GM12872 (cell line): ENCODE measurements around the gene PYCR2.

ENCODE experiments used
- TF ChIP-seq, protein P1 (sequence below): IDR thresholded peaks from 3 replicates; pipeline ENCODE4 v1.5.1; 2011; ENCODE audit warnings: low read depth, mild to moderate bottlenecking, low read length, moderate library complexity; ENCODE audit not compliant: insufficient read depth

Gene PYCR2

DNA sequence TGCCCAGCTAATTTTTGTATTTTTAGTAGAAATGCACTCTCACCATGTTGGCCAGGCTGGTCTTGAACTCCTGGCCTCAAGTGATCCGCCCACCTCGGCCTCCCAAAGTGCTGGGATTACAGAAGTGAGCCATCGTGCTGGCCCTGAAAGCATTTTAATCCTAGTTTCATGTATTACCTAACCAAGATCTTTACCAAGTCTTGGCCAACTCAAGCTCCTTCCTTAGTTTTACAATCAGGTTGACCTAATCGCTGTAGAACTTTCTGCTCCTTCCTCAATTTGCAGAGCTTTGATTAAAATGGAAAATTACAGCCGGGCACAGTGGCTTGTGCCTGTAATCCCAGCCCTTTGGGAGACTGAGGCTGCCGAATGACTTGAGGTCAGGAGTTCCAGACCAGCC lies 38.7 kb downstream of the PYCR2 start:
- TF ChIP-seq, protein P1, sequence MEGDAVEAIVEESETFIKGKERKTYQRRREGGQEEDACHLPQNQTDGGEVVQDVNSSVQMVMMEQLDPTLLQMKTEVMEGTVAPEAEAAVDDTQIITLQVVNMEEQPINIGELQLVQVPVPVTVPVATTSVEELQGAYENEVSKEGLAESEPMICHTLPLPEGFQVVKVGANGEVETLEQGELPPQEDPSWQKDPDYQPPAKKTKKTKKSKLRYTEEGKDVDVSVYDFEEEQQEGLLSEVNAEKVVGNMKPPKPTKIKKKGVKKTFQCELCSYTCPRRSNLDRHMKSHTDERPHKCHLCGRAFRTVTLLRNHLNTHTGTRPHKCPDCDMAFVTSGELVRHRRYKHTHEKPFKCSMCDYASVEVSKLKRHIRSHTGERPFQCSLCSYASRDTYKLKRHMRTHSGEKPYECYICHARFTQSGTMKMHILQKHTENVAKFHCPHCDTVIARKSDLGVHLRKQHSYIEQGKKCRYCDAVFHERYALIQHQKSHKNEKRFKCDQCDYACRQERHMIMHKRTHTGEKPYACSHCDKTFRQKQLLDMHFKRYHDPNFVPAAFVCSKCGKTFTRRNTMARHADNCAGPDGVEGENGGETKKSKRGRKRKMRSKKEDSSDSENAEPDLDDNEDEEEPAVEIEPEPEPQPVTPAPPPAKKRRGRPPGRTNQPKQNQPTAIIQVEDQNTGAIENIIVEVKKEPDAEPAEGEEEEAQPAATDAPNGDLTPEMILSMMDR = no peak

DNA sequence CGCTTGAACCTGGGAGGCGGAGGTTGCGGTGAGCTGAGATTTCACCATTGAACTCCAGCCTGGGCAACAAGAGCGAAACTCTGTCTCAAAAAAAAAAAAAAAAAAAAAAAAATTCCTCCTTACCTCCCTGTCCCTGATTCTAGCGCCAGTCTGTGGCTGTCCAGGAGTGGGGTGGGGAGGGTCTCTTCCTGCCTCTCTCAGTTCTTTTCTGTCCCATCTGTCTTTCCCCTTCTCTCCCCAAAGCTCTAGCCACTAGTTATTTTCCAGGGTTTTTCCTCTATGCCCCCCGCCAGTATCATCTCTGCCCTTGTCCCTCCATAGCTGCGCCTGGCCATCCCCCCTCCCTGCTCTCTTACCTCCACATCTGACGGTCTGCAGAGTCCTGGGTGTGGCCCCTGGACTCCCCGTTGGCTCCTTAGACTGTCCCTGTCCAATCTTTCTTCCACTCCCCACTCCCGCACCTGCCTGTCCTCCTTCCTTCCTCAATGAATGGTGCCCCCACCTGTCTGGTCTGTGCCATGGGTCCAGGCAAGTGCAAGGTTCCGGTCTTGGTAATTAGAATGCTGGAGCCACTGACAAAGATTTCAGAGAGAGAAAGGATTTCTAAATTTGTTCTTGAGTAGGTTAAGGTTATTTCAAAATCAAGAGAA lies 40.3 kb downstream of the PYCR2 start:
- TF ChIP-seq, protein P1 = no peak

DNA sequence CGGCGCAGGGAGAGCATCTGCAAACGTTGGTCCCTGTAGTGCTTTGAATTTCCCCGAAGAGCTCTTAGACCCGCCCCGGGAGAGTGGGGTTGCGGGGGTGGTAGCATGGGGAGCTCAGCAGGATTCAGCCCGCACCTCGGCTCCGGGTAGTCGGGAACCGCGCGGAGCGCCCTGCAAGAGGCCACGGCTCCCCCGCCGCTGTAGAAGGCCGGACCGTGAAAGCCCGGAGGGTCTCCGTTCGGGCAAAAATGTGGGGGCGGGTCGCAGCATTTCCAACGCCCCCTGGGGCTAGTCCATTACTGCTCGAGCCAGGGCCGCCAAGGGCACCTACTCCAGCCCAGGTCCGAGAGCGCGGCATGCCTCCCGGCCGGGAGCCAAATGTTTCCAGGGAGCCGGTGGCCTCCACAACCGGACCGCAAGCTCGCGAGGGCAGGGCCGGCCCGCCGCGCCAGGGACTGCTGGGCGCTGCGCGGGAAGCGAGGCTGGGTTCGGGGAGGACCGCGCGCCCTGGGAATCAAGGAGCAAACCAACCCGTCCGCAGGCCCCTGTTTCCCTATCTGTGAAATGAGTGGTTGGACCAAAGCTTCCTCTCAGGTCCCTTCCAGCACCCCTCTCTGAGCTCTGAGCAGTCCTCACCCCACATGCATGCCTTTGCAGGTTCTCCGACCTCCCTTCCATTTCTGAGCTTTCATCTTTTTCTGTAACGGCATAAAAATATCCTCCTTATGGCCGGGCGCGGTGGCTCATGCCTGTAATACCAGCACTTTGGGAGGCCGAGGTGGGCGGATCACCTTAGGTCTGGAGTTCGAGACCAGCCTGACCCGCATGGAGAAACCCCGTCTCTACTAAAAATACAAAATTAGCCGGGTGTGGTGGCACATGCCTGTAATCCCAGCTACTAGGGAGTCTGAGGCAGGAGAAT lies 41.1 kb downstream of the PYCR2 start:
- TF ChIP-seq, protein P1 = no peak

DNA sequence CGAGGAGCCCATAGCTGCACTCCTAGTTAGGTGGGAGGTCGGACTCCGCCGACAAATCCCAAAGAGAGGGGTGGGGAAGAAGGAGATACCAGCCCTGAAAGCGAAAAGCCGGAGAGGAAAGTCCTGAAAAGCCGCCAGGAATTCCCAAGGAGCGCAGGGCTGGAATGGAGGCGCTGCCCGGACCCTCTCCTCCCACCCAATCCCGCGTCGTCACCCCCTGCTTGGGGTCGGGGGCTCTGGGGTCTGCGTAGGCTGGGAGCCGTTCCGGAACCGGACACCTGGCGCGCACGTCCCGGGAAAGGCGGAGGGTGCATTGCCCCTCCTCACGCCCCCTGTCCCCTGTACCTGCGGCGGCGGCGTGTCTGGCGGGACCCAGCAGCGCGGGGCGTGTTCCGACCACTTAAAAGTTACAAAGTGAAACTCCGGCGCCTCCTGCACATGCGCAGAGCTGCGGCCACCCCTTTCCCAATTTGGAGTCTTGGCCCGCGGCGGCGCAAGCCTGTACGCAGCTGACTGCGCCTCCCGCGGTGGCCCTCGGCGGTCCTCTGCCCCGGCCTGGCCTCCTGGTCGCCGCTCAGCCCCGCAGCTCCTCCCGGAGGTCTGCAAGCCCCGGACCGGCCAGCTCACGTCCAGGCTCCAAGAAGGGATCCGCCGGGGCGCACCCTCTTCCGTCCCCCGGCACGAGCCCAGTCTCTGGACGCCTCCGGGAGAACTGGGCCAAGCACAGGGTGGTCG lies 41.9 kb downstream of the PYCR2 start, which contains the start of gene TMEM63A:
TMEM63A (minus strand) TSS at position 422 of the 735 bp plus-strand sequence. CDS start 4,800 bp downstream, outside the sequence.
- TF ChIP-seq, protein P1 = peak; percentile 37; the same call in 2 of the 3 replicates

DNA sequence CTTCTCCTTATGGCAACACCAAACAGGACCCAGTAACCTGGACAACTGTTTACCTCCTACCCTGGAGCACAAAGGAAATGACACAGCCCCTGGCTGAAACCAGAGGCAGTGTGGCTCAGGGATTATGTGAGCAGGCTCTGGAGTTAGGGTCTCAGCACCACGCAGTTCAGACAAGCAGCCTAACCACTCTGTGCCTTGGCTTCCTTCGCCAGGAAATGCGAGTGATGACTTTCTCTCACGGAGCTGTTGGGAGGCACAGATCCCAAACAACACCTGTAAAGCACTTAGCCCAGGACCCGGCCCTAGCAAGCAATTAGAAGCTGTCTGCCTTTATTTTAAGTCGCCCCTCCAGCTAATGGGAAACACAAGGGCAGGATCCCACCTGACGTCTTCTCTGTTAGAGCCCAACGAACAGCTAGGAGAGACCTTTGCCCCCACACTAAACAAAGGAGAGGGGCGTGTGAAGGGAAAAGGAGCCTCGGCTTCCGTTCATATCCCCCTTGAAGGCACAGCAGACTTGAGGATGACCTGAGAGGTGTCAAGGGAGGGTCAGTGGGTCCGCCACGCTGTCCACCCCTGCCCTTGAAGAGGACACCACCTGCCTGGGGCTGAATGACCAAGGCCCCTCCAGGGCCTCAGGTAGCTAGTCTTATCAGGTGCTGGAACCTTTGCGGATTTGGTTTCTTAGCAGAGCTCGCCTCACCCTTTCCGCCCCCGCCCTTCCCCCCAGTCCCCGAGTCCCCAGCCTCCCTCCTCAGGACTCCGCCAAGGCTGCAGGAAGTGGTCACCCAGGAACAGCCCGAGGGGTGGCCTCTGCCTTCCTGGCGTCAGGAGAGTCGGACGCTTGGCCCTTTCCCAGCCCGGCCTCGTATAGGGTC lies 42.7 kb downstream of the PYCR2 start:
- TF ChIP-seq, protein P1 = no peak

DNA sequence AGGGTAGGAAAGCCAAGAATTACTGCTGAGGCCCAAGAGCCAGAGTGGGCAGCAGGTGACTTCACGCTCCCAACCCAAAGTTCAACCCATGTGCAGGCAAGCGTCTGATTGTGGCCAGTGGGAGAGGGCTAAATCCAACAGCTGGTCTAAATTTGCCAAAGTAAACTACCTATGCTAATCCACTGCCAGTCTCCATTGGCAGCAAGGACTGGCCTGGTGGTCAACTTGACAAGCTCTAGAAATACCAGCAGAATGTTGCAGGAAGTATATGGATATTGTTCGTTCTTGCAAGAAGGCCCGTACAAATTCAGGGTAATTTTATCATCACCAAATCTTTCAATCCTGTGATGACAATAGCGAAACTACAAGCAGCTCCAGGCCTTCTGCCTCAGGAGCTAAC lies 43.4 kb downstream of the PYCR2 start:
- TF ChIP-seq, protein P1 = no peak

DNA sequence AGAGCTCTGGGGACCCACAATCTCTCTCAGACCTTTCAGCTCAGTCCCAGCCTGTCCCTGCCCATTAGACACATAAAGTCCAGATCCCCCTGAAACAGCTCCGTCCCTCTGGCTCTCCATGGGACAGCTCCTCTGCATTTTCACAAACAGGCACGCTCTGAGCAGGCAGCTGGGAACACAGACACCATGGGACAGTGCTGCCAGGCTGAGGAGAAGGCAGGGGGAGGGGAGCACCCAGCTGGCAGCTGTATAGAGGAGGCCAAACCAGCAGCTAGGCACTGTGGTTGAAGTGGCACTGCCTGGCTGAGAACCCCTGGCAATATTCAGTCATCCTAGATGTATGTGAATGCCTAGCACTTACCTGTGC lies 43.8 kb downstream of the PYCR2 start:
- TF ChIP-seq, protein P1 = no peak
